OCI-LY3 (cell line): ENCODE measurements around the gene CASZ1.

ENCODE experiments used
- H2AFZ ChIP-seq: fragments of 200-600, 300-600 bp; shearing (Covaris generic); 2 replicates; pipeline ENCODE4 v1.6.0; 2014; ENCODE audit warnings: antibody characterized with exemption, low read depth, low read length
- H3K27ac ChIP-seq: fragments of 200-600, 300-600 bp; sonication (generic); 2 replicates; pipeline ENCODE4 v1.5.1; 2014; ENCODE audit warnings: mild to moderate bottlenecking, low read length, moderate library complexity, mixed read lengths
- H3K27me3 ChIP-seq: fragments of 200-600, 300-600 bp; sonication (generic); 2 replicates; pipeline ENCODE4 v1.6.1; 2014; ENCODE audit warnings: low read depth, low read length, mixed read lengths
- H3K36me3 ChIP-seq: fragments of 200-600, 300-600 bp; sonication (generic); replicated peaks from 2 replicates; pipeline ENCODE3; 2014; ENCODE audit warnings: low read depth, low read length, mixed read lengths
- H3K4me1 ChIP-seq: fragments of 300-600, 200-600 bp; sonication (generic); 2 replicates; pipeline ENCODE4 v1.6.1; 2014; ENCODE audit warnings: low read length, mixed read lengths
- H3K4me2 ChIP-seq: fragments of 200-600, 300-600 bp; sonication (generic); 2 replicates; pipeline ENCODE4 v1.6.1; 2014; ENCODE audit warnings: low read length, mixed read lengths
- H3K4me3 ChIP-seq: fragments of 300-600, 200-600 bp; sonication (generic); 2 replicates; pipeline ENCODE4 v1.5.1; 2014; ENCODE audit warnings: antibody characterized with exemption, mild to moderate bottlenecking, low read length, moderate library complexity
- H3K79me2 ChIP-seq: fragments of 300-600, 200-600 bp; shearing (Covaris generic); 2 replicates; pipeline ENCODE4 v1.6.1; 2014; ENCODE audit warnings: mild to moderate bottlenecking, low read length, mixed read lengths
- H3K9ac ChIP-seq: fragments of 300-600, 200-600 bp; shearing (Covaris generic); 2 replicates; pipeline ENCODE4 v1.6.0; 2014; ENCODE audit warnings: mild to moderate bottlenecking, low read length, moderate library complexity
- H3K9me3 ChIP-seq: fragments of 200-600, 300-600 bp; shearing (Covaris generic); 2 replicates; pipeline ENCODE4 v1.6.1; 2014; ENCODE audit warnings: low read length, mixed read lengths; ENCODE audit not compliant: insufficient read depth
- H4K20me1 ChIP-seq: fragments of 200-600, 300-600 bp; sonication (generic); 2 replicates; pipeline ENCODE4 v1.6.1; 2016; ENCODE audit warnings: low read length, mixed read lengths; ENCODE audit not compliant: insufficient read depth
- EZH2phosphoT487 ChIP-seq: fragments of 200-600 bp; shearing (Covaris generic); IDR thresholded peaks from 2 replicates; pipeline ENCODE4 v1.6.1; 2018; ENCODE audit warnings: antibody characterized with exemption, mixed run types, low read depth
- TF ChIP-seq, protein P1 (sequence below): fragments of 200-600, 300-600 bp; sonication (generic); IDR thresholded peaks from 2 replicates; pipeline ENCODE4 v1.5.1; 2014; ENCODE audit warnings: antibody characterized with exemption, low read length, low read depth

The CASZ1 gene

DNA sequence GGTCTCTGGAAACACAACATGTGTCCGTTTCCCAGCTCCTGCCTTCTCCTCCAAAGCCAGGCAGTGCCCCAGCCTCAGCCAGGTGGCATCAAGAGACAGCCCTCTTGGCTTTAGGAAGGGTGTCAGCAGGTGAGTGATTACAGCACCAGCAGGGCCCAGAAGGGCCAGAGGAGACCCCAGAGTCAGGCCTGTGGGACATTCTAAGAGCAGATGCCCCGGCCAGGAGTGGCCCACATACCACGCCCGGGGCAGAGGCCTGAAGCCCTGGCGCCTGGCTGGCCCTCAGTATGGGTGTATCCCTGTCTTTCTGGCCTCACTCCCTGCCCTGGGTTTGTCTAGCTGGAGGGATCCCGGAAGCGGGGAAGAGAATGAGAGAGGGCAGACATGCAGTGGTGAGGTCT lies 109.2 kb downstream of the CASZ1 start:
- H3K4me3 ChIP-seq = no peak overlapping the region
- H3K27me3 ChIP-seq = no peaks in the 10 kb centered on the region
- no peak overlapping the region for H3K9ac ChIP-seq
- no peak overlapping the region for H2AFZ ChIP-seq
- H4K20me1 ChIP-seq = no peaks in the 10 kb centered on the region
- H3K27ac ChIP-seq = no peak overlapping the region
- H3K4me1 ChIP-seq = peaks cover 31% of the 10 kb centered on the region
- no peaks in the 10 kb centered on the region for H3K36me3 ChIP-seq
- no peaks in the 10 kb centered on the region for H3K79me2 ChIP-seq
- no peaks in the 10 kb centered on the region for H3K9me3 ChIP-seq
- no peak for TF ChIP-seq EZH2phosphoT487
- TF ChIP-seq, protein P1, sequence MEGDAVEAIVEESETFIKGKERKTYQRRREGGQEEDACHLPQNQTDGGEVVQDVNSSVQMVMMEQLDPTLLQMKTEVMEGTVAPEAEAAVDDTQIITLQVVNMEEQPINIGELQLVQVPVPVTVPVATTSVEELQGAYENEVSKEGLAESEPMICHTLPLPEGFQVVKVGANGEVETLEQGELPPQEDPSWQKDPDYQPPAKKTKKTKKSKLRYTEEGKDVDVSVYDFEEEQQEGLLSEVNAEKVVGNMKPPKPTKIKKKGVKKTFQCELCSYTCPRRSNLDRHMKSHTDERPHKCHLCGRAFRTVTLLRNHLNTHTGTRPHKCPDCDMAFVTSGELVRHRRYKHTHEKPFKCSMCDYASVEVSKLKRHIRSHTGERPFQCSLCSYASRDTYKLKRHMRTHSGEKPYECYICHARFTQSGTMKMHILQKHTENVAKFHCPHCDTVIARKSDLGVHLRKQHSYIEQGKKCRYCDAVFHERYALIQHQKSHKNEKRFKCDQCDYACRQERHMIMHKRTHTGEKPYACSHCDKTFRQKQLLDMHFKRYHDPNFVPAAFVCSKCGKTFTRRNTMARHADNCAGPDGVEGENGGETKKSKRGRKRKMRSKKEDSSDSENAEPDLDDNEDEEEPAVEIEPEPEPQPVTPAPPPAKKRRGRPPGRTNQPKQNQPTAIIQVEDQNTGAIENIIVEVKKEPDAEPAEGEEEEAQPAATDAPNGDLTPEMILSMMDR = no peak
- no peak overlapping the region for H3K4me2 ChIP-seq

DNA sequence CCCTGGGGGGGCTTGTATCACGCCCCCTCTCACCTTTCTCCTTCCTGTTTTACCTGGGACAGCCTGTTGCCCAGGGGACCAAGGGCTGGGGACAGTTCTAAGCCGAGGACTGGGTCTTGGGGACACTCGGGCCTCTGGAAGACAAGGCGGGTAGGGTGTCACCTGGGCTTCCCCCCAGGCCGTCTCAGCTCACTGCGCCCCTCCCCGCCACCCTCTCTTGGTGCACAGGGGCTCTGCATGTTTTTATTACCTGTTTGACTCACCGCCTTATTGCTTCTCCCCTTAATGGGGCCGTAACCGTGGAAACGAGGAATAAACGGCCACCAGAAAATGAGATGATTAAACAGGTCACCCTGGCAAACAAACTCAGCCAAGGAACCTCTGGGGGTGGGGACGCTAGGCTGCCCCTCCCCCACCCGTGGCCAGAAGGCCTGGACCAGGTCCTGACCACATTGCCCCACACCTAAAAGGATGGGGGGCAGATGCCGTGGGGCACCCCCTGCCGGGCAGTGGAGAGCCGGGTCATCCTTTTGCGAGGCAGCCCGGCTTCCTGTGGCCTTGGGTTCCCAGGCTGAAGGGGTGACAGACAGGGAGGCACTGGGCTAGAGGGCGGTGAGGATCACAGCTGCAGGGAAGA lies 109.9 kb downstream of the CASZ1 start:
- Histone ChIP-seq H3K9ac (peak overlapping the region; percentile 12; the same call in 1 of the 2 replicates), H3K27ac (no peak overlapping the region), H3K36me3 (no peaks in the 10 kb centered on the region), H3K9me3 (no peaks in the 10 kb centered on the region), H4K20me1 (no peaks in the 10 kb centered on the region), H3K4me1 (peaks cover 24% of the 10 kb centered on the region), H3K27me3 (no peaks in the 10 kb centered on the region), H3K79me2 (no peaks in the 10 kb centered on the region), H2AFZ (no peak overlapping the region), H3K4me3 (peak overlapping the region; percentile 49; the same call in 1 of the 2 replicates), H3K4me2 (peak overlapping the region; percentile 72)
- TF ChIP-seq EZH2phosphoT487 = no peak
- TF ChIP-seq, protein P1 = peak; percentile 8; the same call in 1 of the 2 replicates

DNA sequence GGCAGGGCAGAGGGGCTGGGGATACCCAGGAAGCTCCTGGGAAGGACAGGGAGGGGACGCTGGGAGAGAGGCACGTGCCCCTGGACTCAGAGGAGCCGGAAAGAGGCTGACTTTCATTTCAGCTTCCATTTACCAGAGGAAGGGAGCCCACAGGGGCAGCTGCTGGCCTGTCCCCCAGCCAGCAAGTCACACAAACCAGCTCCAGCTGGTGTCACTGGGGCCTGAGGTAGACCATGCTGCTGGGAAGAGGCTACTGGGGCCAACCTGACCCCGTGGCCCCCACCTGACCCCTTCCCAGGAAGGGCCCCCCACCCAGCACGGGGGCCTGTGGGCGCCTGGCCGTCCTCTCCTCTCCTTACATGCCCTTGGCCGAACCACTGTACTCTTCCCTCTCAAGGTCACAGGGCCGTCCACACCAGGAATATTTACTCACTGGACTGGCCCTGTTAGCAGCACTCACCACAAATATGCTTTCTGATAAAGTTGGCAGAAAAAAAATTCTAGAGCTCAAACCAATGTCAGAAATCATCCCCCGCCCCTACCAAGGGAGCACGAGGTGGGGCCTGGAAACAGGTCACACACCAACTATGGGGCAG lies 110.5 kb downstream of the CASZ1 start:
- TF ChIP-seq, protein P1 = no peak
- TF ChIP-seq EZH2phosphoT487 = no peak
- H3K4me2 ChIP-seq = peak overlapping the region; percentile 72
- H3K27me3 ChIP-seq = no peaks in the 10 kb centered on the region
- no peaks in the 10 kb centered on the region for H3K79me2 ChIP-seq
- H3K27ac ChIP-seq = no peak overlapping the region
- H3K9ac ChIP-seq = no peak overlapping the region
- no peaks in the 10 kb centered on the region for H3K36me3 ChIP-seq
- peaks cover 19% of the 10 kb centered on the region for H3K4me1 ChIP-seq
- H4K20me1 ChIP-seq = no peaks in the 10 kb centered on the region
- no peaks in the 10 kb centered on the region for H3K9me3 ChIP-seq
- H2AFZ ChIP-seq = no peak overlapping the region
- peak overlapping the region; percentile 49; the same call in 1 of the 2 replicates for H3K4me3 ChIP-seq

DNA sequence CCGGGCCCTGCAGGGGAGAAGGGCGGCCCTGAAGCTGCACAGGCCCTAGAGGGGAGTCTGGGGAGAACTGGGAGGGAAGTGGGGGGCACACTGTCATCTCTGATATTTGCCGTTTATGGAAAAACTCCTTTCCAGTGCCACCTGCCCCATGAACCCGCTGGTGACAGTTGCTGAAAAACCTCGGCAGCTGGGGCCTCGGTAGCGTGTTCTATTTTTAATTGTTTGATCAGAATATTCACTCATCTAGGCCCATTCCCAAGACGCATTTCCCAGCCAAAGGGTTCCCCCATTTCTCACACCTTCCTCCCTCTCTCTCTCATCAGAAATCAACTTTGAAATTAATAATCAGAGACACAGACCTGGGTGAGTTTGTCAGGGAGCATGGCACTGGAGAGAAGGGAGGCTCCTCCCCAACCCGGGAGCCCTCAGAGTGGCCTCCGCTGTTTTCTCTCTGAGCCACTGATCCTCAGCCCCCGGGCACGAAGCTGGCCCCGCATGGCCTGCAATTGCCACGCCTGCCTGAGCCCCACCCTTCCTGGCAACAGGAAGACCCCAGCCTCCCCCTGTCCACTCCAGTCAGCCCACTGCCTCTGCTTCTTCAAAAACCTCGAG lies 111.1 kb downstream of the CASZ1 start:
- H3K4me3 ChIP-seq = no peak overlapping the region
- H2AFZ ChIP-seq = no peak overlapping the region
- no peak overlapping the region for H3K27ac ChIP-seq
- H4K20me1 ChIP-seq = no peaks in the 10 kb centered on the region
- H3K79me2 ChIP-seq = no peaks in the 10 kb centered on the region
- peaks cover 19% of the 10 kb centered on the region for H3K4me1 ChIP-seq
- H3K9me3 ChIP-seq = no peaks in the 10 kb centered on the region
- H3K36me3 ChIP-seq = no peaks in the 10 kb centered on the region
- H3K9ac ChIP-seq = no peak overlapping the region
- H3K4me2 ChIP-seq = no peak overlapping the region
- no peaks in the 10 kb centered on the region for H3K27me3 ChIP-seq
- TF ChIP-seq, protein P1 = no peak
- TF ChIP-seq EZH2phosphoT487 = no peak
